Natural killer cell (primary cell): ENCODE results near the gene UBTD1. TPM values are rescaled to one million over a fixed set of nuclear protein-coding genes. Genes with fewer than 3 reads are reported as not detected.

Experiments
- ATAC-seq, 3 donors: fragments of 150-1000 bp in 2 of 3; fragments of 200-7000 bp in 1 of 3; cut with Tn5 transposase; 1 replicate in 1 of 3; 2 replicates in 2 of 3; pipeline ENCODE4 v1.10.0; 2021; ENCODE audit warnings: mild to moderate bottlenecking in 2 of 3, moderate library complexity in 2 of 3
- DNase-seq, 2 donors: peaks; one replicate each; pipeline versions ENCODE4 v3.0.0 to v3.0.0-alpha.2; 2013 to 2021; ENCODE audit warnings: mixed read lengths in 1 of 2
- H3K27ac ChIP-seq: one replicate; pipeline ENCODE4 v1.5.1; 2013; ENCODE audit warnings: mild to moderate bottlenecking, low read length
- H3K27me3 ChIP-seq: one replicate; pipeline ENCODE4 v1.6.1; 2013; ENCODE audit warnings: low read length; ENCODE audit not compliant: control insufficient read depth, insufficient read depth
- H3K36me3 ChIP-seq: one replicate; pipeline ENCODE4 v1.6.1; 2013; ENCODE audit warnings: low read length; ENCODE audit not compliant: control insufficient read depth, insufficient read depth
- H3K4me1 ChIP-seq: one replicate; pipeline ENCODE4 v1.6.1; 2013; ENCODE audit warnings: low read length; ENCODE audit not compliant: control insufficient read depth, insufficient read depth
- H3K4me3 ChIP-seq: one replicate; pipeline ENCODE4 v1.5.1; 2013; ENCODE audit warnings: low read length
- H3K9me3 ChIP-seq: one replicate; pipeline ENCODE4 v1.6.1; 2013; ENCODE audit warnings: low read length; ENCODE audit not compliant: control insufficient read depth, insufficient read depth
- H3K27ac Mint-ChIP-seq, 2 donors: one replicate each; pipeline ENCODE4 v1.8.0; 2022; ENCODE audit warnings: mild to moderate bottlenecking in 2 of 2, mixed read lengths in 2 of 2, moderate library complexity in 1 of 2
- H3K27me3 Mint-ChIP-seq, 2 donors: one replicate each; pipeline ENCODE4 v1.8.0; 2022; ENCODE audit warnings: low read depth in 2 of 2, mixed read lengths in 2 of 2
- H3K36me3 Mint-ChIP-seq: one replicate; pipeline ENCODE4 v1.8.0; 2022; ENCODE audit warnings: mixed read lengths
- H3K4me1 Mint-ChIP-seq, 2 donors: one replicate each; pipeline ENCODE4 v1.8.0; 2022; ENCODE audit warnings: mixed read lengths in 2 of 2
- H3K4me3 Mint-ChIP-seq: one replicate; pipeline ENCODE4 v1.8.0; 2022; ENCODE audit warnings: mild to moderate bottlenecking, moderate library complexity, mixed read lengths
- H3K9me3 Mint-ChIP-seq, 2 donors: one replicate each; pipeline ENCODE4 v1.8.0; 2022; ENCODE audit warnings: mixed read lengths in 2 of 2
- WGBS: methylation state at CpG from one replicate; pipeline ENCODE4 v1.1.7; 2013; ENCODE audit warnings: missing lambda C conversion rate; ENCODE audit not compliant: insufficient coverage; 5-methylcytosine and 5-hydroxymethylcytosine counted together
- intact Hi-C: fragments of 100-400 bp; cut with micrococcal nuclease; formaldehyde crosslinking; loops from one replicate; pipeline ENCODE4 v1.14.2; 2022
- total RNA-seq, 4 donors: library from RNA; stranded (reverse); fragments of 120-200 nt in 1 of 4; gene quantifications; one replicate each; pipeline versions ENCODE4 v1.2.3 to v1.2.4, GENCODE V29; 2013 to 2022
- TF ChIP-seq, protein P1 (sequence below): fragments of 200-600 bp; IDR thresholded peaks from one replicate; pipeline ENCODE4 v1.8.0; 2022; ENCODE audit warnings: antibody characterized with exemption

Gene UBTD1
- total RNA-seq, 3 donors from 2014 or later (not counting 1 experiment from before 2014, with no cell fraction given) = 0.70 to 1.1 (median 0.75) TPM

DNA sequence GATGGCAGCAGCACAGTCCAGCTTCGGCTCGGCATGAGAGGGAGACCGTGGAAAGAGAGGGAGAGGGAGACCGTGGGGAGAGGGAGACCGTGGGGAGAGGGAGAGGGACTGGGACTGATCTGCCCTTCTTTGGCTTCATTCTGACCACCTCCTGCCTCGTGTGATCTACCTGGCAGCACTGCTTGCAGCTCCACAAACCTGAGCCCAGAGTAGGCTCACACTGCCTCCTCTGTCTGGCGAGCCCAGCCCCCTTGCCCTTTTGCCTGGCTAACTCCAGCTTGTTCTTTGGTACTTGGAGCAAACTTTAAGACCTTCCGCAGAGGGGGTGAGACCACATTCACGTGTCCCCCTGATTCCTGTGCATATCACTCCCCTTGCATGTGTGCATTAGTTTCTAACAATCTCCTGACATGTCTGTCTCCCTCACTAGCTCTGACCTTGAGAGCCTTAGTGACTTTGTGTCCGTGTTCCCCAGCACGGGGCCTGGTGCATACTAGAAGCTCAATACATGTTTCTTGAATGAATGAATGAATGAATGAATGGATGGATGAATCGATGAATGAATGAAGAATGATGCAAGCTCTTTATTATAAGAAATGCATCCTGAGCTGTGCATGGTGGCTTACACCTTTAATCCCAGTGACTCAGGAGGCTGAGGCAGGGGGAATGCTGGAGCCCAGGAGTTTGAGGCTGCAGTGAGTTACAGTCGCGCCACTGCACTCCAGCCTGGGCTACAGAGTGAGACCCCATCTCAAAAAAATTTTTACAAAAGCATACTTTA lies 31.2 kb downstream of the UBTD1 start:
- Histone ChIP-seq H3K4me1 (no peaks in the 10 kb centered on the region), H3K27ac (no peak overlapping the region), H3K27me3 (no peaks in the 10 kb centered on the region), H3K36me3 (no peaks in the 10 kb centered on the region), H3K4me3 (no peak overlapping the region), H3K9me3 (no peaks in the 10 kb centered on the region)
- no peaks in the 10 kb centered on the region for H3K36me3 Mint-ChIP-seq
- H3K4me1 Mint-ChIP-seq = no peaks in the 10 kb centered on the region
- TF ChIP-seq, protein P1, sequence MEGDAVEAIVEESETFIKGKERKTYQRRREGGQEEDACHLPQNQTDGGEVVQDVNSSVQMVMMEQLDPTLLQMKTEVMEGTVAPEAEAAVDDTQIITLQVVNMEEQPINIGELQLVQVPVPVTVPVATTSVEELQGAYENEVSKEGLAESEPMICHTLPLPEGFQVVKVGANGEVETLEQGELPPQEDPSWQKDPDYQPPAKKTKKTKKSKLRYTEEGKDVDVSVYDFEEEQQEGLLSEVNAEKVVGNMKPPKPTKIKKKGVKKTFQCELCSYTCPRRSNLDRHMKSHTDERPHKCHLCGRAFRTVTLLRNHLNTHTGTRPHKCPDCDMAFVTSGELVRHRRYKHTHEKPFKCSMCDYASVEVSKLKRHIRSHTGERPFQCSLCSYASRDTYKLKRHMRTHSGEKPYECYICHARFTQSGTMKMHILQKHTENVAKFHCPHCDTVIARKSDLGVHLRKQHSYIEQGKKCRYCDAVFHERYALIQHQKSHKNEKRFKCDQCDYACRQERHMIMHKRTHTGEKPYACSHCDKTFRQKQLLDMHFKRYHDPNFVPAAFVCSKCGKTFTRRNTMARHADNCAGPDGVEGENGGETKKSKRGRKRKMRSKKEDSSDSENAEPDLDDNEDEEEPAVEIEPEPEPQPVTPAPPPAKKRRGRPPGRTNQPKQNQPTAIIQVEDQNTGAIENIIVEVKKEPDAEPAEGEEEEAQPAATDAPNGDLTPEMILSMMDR = no peak
- no peak overlapping the region for H3K27ac Mint-ChIP-seq
- H3K27me3 Mint-ChIP-seq = peaks cover 0 to 5% of the 10 kb centered on the region in 2 donors
- no peak for DNase-seq
- H3K9me3 Mint-ChIP-seq = no peaks in the 10 kb centered on the region
- H3K4me3 Mint-ChIP-seq = no peak overlapping the region
- intact Hi-C loops = no loop called here
- no peak for ATAC-seq
- WGBS = 86% methylated on average over 13 of the region's 14 CpGs

DNA sequence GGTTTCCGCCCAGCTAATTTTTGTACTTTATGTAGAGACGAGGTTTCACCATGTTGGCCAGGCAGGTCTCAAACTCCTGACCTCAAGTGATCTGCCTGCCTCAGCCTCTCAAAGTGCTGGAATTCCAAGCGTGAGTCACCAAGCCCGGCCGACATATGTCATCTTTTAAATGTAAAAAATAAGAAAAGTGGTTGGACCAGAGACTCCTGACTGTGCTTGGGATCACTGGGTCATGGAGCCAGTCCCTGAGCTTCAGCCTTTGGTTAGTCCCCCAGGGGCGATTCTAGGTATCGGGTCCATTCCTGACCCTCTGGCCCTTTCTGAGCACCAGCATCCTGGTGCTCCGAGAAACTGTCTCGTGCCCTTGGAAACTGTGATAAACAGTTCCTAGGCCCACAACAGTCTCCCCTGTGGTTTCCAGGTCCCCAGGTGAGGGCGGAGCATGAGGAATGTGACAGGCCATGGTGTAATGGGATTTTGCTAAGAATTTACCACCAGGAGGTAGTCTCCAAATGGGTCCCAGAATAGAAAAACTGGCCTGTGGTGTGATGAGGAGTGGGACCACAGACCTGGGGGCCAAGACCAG lies 32.8 kb downstream of the UBTD1 start:
- Mint-ChIP-seq H3K36me3 (no peaks in the 10 kb centered on the region), H3K27me3 (peaks cover 0 to 5% of the 10 kb centered on the region in 2 donors), H3K27ac (no peak overlapping the region), H3K9me3 (no peaks in the 10 kb centered on the region), H3K4me1 (no peaks in the 10 kb centered on the region), H3K4me3 (no peak overlapping the region)
- DNase-seq (no peak), ATAC-seq (no peak)
- H3K27me3 ChIP-seq = no peaks in the 10 kb centered on the region
- no peak overlapping the region for H3K27ac ChIP-seq
- H3K36me3 ChIP-seq = no peaks in the 10 kb centered on the region
- intact Hi-C loops = no loop called here
- WGBS = 92% methylated on average over 10 of the region's 10 CpGs
- H3K9me3 ChIP-seq = no peaks in the 10 kb centered on the region
- H3K4me1 ChIP-seq = no peaks in the 10 kb centered on the region
- no peak overlapping the region for H3K4me3 ChIP-seq
- TF ChIP-seq, protein P1 = no peak

DNA sequence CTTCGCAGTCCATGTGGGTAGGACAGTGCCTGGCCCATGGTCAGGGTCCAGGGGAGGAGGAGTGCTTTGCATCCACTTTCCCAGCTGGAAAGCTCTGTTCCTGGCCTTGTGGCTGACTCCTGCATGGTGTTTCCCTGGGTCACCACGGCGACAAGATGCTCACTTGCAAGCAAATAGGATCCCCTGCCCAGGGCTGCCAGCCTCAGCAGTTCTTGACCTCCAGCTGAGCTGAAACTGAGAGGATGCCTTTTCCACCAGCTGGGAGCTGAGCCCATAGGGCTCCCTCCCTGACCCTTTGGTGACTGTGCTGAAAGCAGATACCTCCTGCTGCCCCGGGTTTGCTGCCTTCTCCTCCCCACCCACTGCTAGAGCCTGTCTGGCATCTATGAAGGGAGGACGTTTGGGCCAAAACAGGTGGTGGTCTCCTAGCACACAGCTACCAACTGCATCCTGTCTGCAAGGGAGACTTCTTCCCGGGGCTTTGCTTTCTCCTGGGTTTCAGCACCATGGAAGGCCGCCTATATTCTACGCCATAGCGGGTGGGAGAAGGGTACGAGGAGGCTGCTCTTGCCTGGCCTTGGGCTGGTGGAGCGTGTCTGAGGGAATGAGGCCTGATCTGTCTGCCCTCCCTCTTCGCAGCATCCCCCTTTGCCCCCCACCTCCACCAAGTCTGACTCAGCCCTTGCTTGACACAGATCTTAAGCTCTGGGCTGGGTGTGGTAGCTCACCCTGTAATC lies 34.4 kb downstream of the UBTD1 start:
- Histone ChIP-seq H3K9me3 (no peaks in the 10 kb centered on the region), H3K27ac (no peak overlapping the region), H3K4me3 (no peak overlapping the region), H3K4me1 (no peaks in the 10 kb centered on the region), H3K27me3 (no peaks in the 10 kb centered on the region), H3K36me3 (no peaks in the 10 kb centered on the region)
- ATAC-seq = no peak
- intact Hi-C loops = no loop called here
- H3K9me3 Mint-ChIP-seq = no peaks in the 10 kb centered on the region
- H3K4me3 Mint-ChIP-seq = no peak overlapping the region
- TF ChIP-seq, protein P1 = no peak
- no peak overlapping the region for H3K27ac Mint-ChIP-seq
- peaks cover 0 to 5% of the 10 kb centered on the region in 2 donors for H3K27me3 Mint-ChIP-seq
- no peaks in the 10 kb centered on the region for H3K36me3 Mint-ChIP-seq
- WGBS = 88% methylated on average over 12 of the region's 12 CpGs
- DNase-seq = no peak
- H3K4me1 Mint-ChIP-seq = no peaks in the 10 kb centered on the region
